ENCODE data around the gene MRC1. TPM values are rescaled to one million over a fixed set of nuclear protein-coding genes. Genes with fewer than 3 reads are reported as not detected.

MRC1 gene
- polyA plus RNA-seq, 3 donors = 0.11 to 0.41 (median 0.34) TPM

GRCh38 chr10:17782921-17783665, 26.1 kb upstream of the MRC1 start:
- DNase-seq = no peak
- H3K4me3 Mint-ChIP-seq = peak overlapping the region in 1 of 2 donors; percentile 72
- 84% methylated on average over 13 of the region's 16 CpGs for WGBS (ENCODE audit: insufficient coverage)
- H3K9ac ChIP-seq (ENCODE audit: insufficient read depth, low read length, poor library complexity, severe bottlenecking) = no peak overlapping the region
- H3K27me3 Mint-ChIP-seq (ENCODE audit: low read depth in 3 of 3) = peaks cover 1 to 8% (median 3%) of the 10 kb centered on the region in 3 donors
- H3K79me2 ChIP-seq (ENCODE audit: insufficient read depth, low read length) = no peaks in the 10 kb centered on the region
- TF ChIP-seq CTCF (IDR thresholded peaks at IDR 0.05) = no peak
- intact Hi-C loops (cut with micrococcal nuclease) = loop anchor here in 1 of 2 donors (10.0 kb wide), 1 partner anchor 52 kb away; no protein-coding TSS in a partner anchor
- H3K27ac ChIP-seq (ENCODE audit: low read depth in 1 of 2, low read length in 2 of 2) = no peak overlapping the region
- H3K36me3 ChIP-seq (replicated peaks in 1 of 2; ENCODE audit: control insufficient read depth in 1 of 2, insufficient read depth in 2 of 2, low read length in 2 of 2) = no peaks in the 10 kb centered on the region
- H3K27ac Mint-ChIP-seq = peak overlapping the region in 4 of 7 donors; percentile 32 to 86 (median 59)
- no peak overlapping the region for H2AFZ ChIP-seq (ENCODE audit: insufficient read depth, low read depth, low read length, poor library complexity, severe bottlenecking)
- H3K36me3 Mint-ChIP-seq = no peaks in the 10 kb centered on the region
- H3K4me1 ChIP-seq (ENCODE audit: control insufficient read depth in 1 of 2, insufficient read depth in 2 of 2, low read length in 2 of 2) = peaks cover 40 to 42% of the 10 kb centered on the region in 2 donors
- peak overlapping the region; percentile 40 for H3K4me2 ChIP-seq (replicated peaks; ENCODE audit: extremely low read depth, low read length, poor library complexity, severe bottlenecking)
- peak overlapping the region in 1 of 3 experiments; percentile 34 for H3K4me3 ChIP-seq (replicated peaks in 1 of 3; ENCODE audit: low read depth in 2 of 3, low read length in 3 of 3)
- no peaks in the 10 kb centered on the region for H3K9me3 Mint-ChIP-seq
- no peaks in the 10 kb centered on the region for H4K20me1 ChIP-seq (ENCODE audit: insufficient read depth, low read length)
- H3K27me3 ChIP-seq (ENCODE audit: control insufficient read depth in 2 of 2, insufficient read depth in 2 of 2, low read length in 2 of 2) = no peaks in the 10 kb centered on the region
- no peaks in the 10 kb centered on the region for H3K9me3 ChIP-seq (replicated peaks in 1 of 2; ENCODE audit: control insufficient read depth in 1 of 2, insufficient read depth in 1 of 2, low read length in 2 of 2)
- peaks cover 49% of the 10 kb centered on the region for H3K4me1 Mint-ChIP-seq

- H3K9ac ChIP-seq (ENCODE audit: insufficient read depth, low read length, poor library complexity, severe bottlenecking) = no peak overlapping the region
- no peaks in the 10 kb centered on the region for H3K36me3 ChIP-seq (replicated peaks in 1 of 2; ENCODE audit: control insufficient read depth in 1 of 2, insufficient read depth in 2 of 2, low read length in 2 of 2)
- H3K27ac ChIP-seq (ENCODE audit: low read depth in 1 of 2, low read length in 2 of 2) = no peak overlapping the region
- no peaks in the 10 kb centered on the region for H3K79me2 ChIP-seq (ENCODE audit: insufficient read depth, low read length)
- H3K9me3 ChIP-seq (replicated peaks in 1 of 2; ENCODE audit: control insufficient read depth in 1 of 2, insufficient read depth in 1 of 2, low read length in 2 of 2) = no peaks in the 10 kb centered on the region
- peak overlapping the region; percentile 40 for H3K4me2 ChIP-seq (replicated peaks; ENCODE audit: extremely low read depth, low read length, poor library complexity, severe bottlenecking)
- WGBS (ENCODE audit: insufficient coverage) = no CpG with 5 or more reads among the region's 1 CpG
- no peaks in the 10 kb centered on the region for H3K9me3 Mint-ChIP-seq
- peak overlapping the region in 6 of 7 donors; percentile 3 to 86 (median 56) for H3K27ac Mint-ChIP-seq
- no peak for TF ChIP-seq CTCF (IDR thresholded peaks at IDR 0.05)
- intact Hi-C loops (cut with micrococcal nuclease) = loop anchor here in 1 of 2 donors (10.0 kb wide), 1 partner anchor 51 kb away; no protein-coding TSS in a partner anchor
- no peak overlapping the region for H2AFZ ChIP-seq (ENCODE audit: insufficient read depth, low read depth, low read length, poor library complexity, severe bottlenecking)
- peaks cover 49% of the 10 kb centered on the region for H3K4me1 Mint-ChIP-seq
- H3K27me3 Mint-ChIP-seq (ENCODE audit: low read depth in 3 of 3) = peaks cover 1 to 8% (median 3%) of the 10 kb centered on the region in 3 donors
- peak overlapping the region in 1 of 3 experiments; percentile 34 for H3K4me3 ChIP-seq (replicated peaks in 1 of 3; ENCODE audit: low read depth in 2 of 3, low read length in 3 of 3)
- peak in 2 of 3 donors; percentile 14 to 17 for DNase-seq
- H3K27me3 ChIP-seq (ENCODE audit: control insufficient read depth in 2 of 2, insufficient read depth in 2 of 2, low read length in 2 of 2) = no peaks in the 10 kb centered on the region
- H3K4me3 Mint-ChIP-seq = peak overlapping the region in 1 of 2 donors; percentile 72
- H4K20me1 ChIP-seq (ENCODE audit: insufficient read depth, low read length) = no peaks in the 10 kb centered on the region
- peaks cover 40 to 42% of the 10 kb centered on the region in 2 donors for H3K4me1 ChIP-seq (ENCODE audit: control insufficient read depth in 1 of 2, insufficient read depth in 2 of 2, low read length in 2 of 2)
- no peaks in the 10 kb centered on the region for H3K36me3 Mint-ChIP-seq
Measured at GRCh38 chr10:17783751-17784150, 25.4 kb upstream of the MRC1 start.

Data from CD14-positive monocyte (primary cell).